Measurements from ENCODE around the gene LY86.

GRCh38 chr6:6582131-6582530 lies 6.4 kb upstream of the LY86 start:
- TF ChIP-seq CTCF (IDR thresholded peaks at IDR 0.05; ENCODE audit: extremely low read depth in 1 of 2, insufficient read depth in 1 of 2, low read depth in 1 of 2, low read length in 2 of 2) (no peak), MAX (IDR thresholded peaks at IDR 0.05; ENCODE audit: insufficient read depth, insufficient read length) (no peak), EZH2 (IDR thresholded peaks at IDR 0.05; ENCODE audit: borderline replicate concordance, low read depth, low read length, severe bottlenecking) (no peak), JUN (IDR thresholded peaks at IDR 0.05; ENCODE audit: borderline replicate concordance, insufficient read depth, insufficient read length, low read depth) (no peak), FOS (IDR thresholded peaks at IDR 0.05; ENCODE audit: borderline replicate concordance, insufficient read depth, low read length) (no peak), POLR2AphosphoS5 (IDR thresholded peaks at IDR 0.05; ENCODE audit: insufficient read depth, low read depth, low read length) (no peak)
